SU-DHL-6 (cell line): ENCODE data around the gene GUCA2A.

Experiments
- H2AFZ ChIP-seq: fragments of 200-600 bp; sonication (generic); 2 replicates; pipeline ENCODE4 v1.6.1; 2014; ENCODE audit warnings: low read depth, mild to moderate bottlenecking, moderate library complexity, mixed read lengths, antibody characterized with exemption, low read length; ENCODE audit not compliant: severe bottlenecking
- H3F3A ChIP-seq: fragments of 200-600 bp; shearing (Covaris generic); 2 replicates; pipeline ENCODE4 v1.6.0; 2016; ENCODE audit warnings: antibody characterized with exemption, mild to moderate bottlenecking; ENCODE audit not compliant: insufficient read depth
- H3K27ac ChIP-seq: fragments of 200-600 bp; sonication (generic); 2 replicates; pipeline ENCODE4 v1.5.1; 2016; ENCODE audit warnings: low read depth, mild to moderate bottlenecking, low read length, moderate library complexity, mixed read lengths
- H3K27me3 ChIP-seq: fragments of 200-600 bp; sonication (generic), shearing (Covaris generic); 2 replicates; pipeline ENCODE4 v1.6.0; 2014; ENCODE audit warnings: mild to moderate bottlenecking, low read length
- H3K36me3 ChIP-seq: fragments of 200-600 bp; sonication (generic); 2 replicates; pipeline ENCODE4 v1.6.1; 2014; ENCODE audit warnings: mild to moderate bottlenecking, low read length, mixed read lengths
- H3K4me2 ChIP-seq: fragments of 300-600, 200-600 bp; shearing (Covaris generic), sonication (generic); 2 replicates; pipeline ENCODE4 v1.6.0; 2014; ENCODE audit warnings: low read length, low read depth, mild to moderate bottlenecking; ENCODE audit not compliant: poor library complexity, severe bottlenecking
- H3K4me3 ChIP-seq: fragments of 200-600 bp; sonication (generic); 2 replicates; pipeline ENCODE4 v1.5.1; 2014; ENCODE audit warnings: antibody characterized with exemption, low read length, mild to moderate bottlenecking, mixed read lengths; ENCODE audit not compliant: insufficient read depth, poor library complexity, severe bottlenecking
- H3K79me2 ChIP-seq: fragments of 200-600 bp; sonication (generic); 2 replicates; pipeline ENCODE4 v1.6.1; 2014; ENCODE audit warnings: mild to moderate bottlenecking, low read length, moderate library complexity; ENCODE audit not compliant: insufficient read depth
- H3K9ac ChIP-seq: fragments of 200-600 bp; sonication (generic); 2 replicates; pipeline ENCODE4 v1.7.0; 2014; ENCODE audit warnings: mild to moderate bottlenecking, low read length
- H3K9me2 ChIP-seq: fragments of 200-600 bp; sonication (generic); replicated peaks from 2 replicates; pipeline ENCODE4 v1.6.1; 2014; ENCODE audit warnings: low read length; ENCODE audit not compliant: insufficient read depth
- H3K9me3 ChIP-seq: fragments of 200-600 bp; sonication (generic); 2 replicates; pipeline ENCODE4 v1.6.1; 2014; ENCODE audit warnings: low read length, mixed read lengths; ENCODE audit not compliant: insufficient read depth
- H4K20me1 ChIP-seq: fragments of 200-600 bp; sonication (generic); 2 replicates; pipeline ENCODE4 v1.6.1; 2014; ENCODE audit warnings: low read depth, mild to moderate bottlenecking, antibody characterized with exemption, low read length, moderate library complexity, mixed read lengths
- EZH2phosphoT487 ChIP-seq: fragments of 200-600 bp; sonication (generic), shearing (Covaris generic); conservative IDR thresholded peaks from 2 replicates; pipeline ENCODE4 v1.6.1; 2018; ENCODE audit warnings: mild to moderate bottlenecking, antibody characterized with exemption, low read length, moderate library complexity, mixed read lengths
- TF ChIP-seq, protein P1 (sequence below): fragments of 200-600 bp; sonication (generic); IDR thresholded peaks from one replicate; pipeline ENCODE4 v1.5.1; 2017; ENCODE audit warnings: antibody characterized with exemption, mild to moderate bottlenecking, low read length, moderate library complexity; ENCODE audit not compliant: insufficient read depth, poor library complexity, severe bottlenecking

The GUCA2A gene

GRCh38 chr1:42168391-42168670, 3.8 kb upstream of the GUCA2A start:
- no peak overlapping the region for H3K4me3 ChIP-seq
- H3K27me3 ChIP-seq, result no peaks in the 10 kb centered on the region
- no peaks in the 10 kb centered on the region for H3K9me3 ChIP-seq
- H2AFZ ChIP-seq, result no peak overlapping the region
- H3F3A ChIP-seq, result no peaks in the 10 kb centered on the region
- H3K9ac ChIP-seq, result no peak overlapping the region
- H3K79me2 ChIP-seq, result no peaks in the 10 kb centered on the region
- no peaks in the 10 kb centered on the region for H3K9me2 ChIP-seq
- TF ChIP-seq, protein P1, sequence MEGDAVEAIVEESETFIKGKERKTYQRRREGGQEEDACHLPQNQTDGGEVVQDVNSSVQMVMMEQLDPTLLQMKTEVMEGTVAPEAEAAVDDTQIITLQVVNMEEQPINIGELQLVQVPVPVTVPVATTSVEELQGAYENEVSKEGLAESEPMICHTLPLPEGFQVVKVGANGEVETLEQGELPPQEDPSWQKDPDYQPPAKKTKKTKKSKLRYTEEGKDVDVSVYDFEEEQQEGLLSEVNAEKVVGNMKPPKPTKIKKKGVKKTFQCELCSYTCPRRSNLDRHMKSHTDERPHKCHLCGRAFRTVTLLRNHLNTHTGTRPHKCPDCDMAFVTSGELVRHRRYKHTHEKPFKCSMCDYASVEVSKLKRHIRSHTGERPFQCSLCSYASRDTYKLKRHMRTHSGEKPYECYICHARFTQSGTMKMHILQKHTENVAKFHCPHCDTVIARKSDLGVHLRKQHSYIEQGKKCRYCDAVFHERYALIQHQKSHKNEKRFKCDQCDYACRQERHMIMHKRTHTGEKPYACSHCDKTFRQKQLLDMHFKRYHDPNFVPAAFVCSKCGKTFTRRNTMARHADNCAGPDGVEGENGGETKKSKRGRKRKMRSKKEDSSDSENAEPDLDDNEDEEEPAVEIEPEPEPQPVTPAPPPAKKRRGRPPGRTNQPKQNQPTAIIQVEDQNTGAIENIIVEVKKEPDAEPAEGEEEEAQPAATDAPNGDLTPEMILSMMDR, result no peak
- no peak for TF ChIP-seq EZH2phosphoT487
- H4K20me1 ChIP-seq, result no peaks in the 10 kb centered on the region
- H3K4me2 ChIP-seq, result no peak overlapping the region
- no peak overlapping the region for H3K27ac ChIP-seq
- no peaks in the 10 kb centered on the region for H3K36me3 ChIP-seq

- Histone ChIP-seq H3K9me2 (no peaks in the 10 kb centered on the region), H2AFZ (no peak overlapping the region), H3K4me2 (no peak overlapping the region), H3K4me3 (no peak overlapping the region), H3K36me3 (no peaks in the 10 kb centered on the region), H4K20me1 (no peaks in the 10 kb centered on the region), H3K27me3 (no peaks in the 10 kb centered on the region), H3K9me3 (no peaks in the 10 kb centered on the region), H3K27ac (no peak overlapping the region), H3K9ac (no peak overlapping the region), H3K79me2 (no peaks in the 10 kb centered on the region), H3F3A (no peaks in the 10 kb centered on the region)
- TF ChIP-seq, protein P1, result no peak
- TF ChIP-seq EZH2phosphoT487, result no peak
Measured at GRCh38 chr1:42167611-42168390, 3.3 kb upstream of the GUCA2A start.

GRCh38 chr1:42165511-42166210, 1.1 kb upstream of the GUCA2A start:
- H3K4me2 ChIP-seq, result no peak overlapping the region
- H4K20me1 ChIP-seq, result no peaks in the 10 kb centered on the region
- no peaks in the 10 kb centered on the region for H3K36me3 ChIP-seq
- no peaks in the 10 kb centered on the region for H3K9me2 ChIP-seq
- H3F3A ChIP-seq, result no peaks in the 10 kb centered on the region
- H3K4me3 ChIP-seq, result no peak overlapping the region
- H3K27ac ChIP-seq, result no peak overlapping the region
- H2AFZ ChIP-seq, result no peak overlapping the region
- H3K9me3 ChIP-seq, result no peaks in the 10 kb centered on the region
- H3K27me3 ChIP-seq, result 0 out of 2 replicates have a peak, but pooled peaks cover 3% of the 10 kb centered on the region
- TF ChIP-seq, protein P1, result no peak
- no peak for TF ChIP-seq EZH2phosphoT487
- no peak overlapping the region for H3K9ac ChIP-seq
- H3K79me2 ChIP-seq, result no peaks in the 10 kb centered on the region
